ENCODE data around the gene TAGAP.

- TF ChIP-seq, protein P1, sequence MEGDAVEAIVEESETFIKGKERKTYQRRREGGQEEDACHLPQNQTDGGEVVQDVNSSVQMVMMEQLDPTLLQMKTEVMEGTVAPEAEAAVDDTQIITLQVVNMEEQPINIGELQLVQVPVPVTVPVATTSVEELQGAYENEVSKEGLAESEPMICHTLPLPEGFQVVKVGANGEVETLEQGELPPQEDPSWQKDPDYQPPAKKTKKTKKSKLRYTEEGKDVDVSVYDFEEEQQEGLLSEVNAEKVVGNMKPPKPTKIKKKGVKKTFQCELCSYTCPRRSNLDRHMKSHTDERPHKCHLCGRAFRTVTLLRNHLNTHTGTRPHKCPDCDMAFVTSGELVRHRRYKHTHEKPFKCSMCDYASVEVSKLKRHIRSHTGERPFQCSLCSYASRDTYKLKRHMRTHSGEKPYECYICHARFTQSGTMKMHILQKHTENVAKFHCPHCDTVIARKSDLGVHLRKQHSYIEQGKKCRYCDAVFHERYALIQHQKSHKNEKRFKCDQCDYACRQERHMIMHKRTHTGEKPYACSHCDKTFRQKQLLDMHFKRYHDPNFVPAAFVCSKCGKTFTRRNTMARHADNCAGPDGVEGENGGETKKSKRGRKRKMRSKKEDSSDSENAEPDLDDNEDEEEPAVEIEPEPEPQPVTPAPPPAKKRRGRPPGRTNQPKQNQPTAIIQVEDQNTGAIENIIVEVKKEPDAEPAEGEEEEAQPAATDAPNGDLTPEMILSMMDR (IDR thresholded peaks at IDR 0.05; ENCODE audit: low read depth, low read length, poor library complexity, severe bottlenecking), result no peak
- TF ChIP-seq EZH2phosphoT487 (IDR thresholded peaks at IDR 0.05; ENCODE audit: borderline replicate concordance, low read length), result no peak
Observed at GRCh38 chr6:159092631-159093030, 47.8 kb upstream of the TAGAP start.

Measured in DOHH2 (cell line).